ENCODE data around the gene TRAF2.

GRCh38 chr9:136954270-136955083, 68.2 kb downstream of the TRAF2 start:
- TF ChIP-seq, protein P1, sequence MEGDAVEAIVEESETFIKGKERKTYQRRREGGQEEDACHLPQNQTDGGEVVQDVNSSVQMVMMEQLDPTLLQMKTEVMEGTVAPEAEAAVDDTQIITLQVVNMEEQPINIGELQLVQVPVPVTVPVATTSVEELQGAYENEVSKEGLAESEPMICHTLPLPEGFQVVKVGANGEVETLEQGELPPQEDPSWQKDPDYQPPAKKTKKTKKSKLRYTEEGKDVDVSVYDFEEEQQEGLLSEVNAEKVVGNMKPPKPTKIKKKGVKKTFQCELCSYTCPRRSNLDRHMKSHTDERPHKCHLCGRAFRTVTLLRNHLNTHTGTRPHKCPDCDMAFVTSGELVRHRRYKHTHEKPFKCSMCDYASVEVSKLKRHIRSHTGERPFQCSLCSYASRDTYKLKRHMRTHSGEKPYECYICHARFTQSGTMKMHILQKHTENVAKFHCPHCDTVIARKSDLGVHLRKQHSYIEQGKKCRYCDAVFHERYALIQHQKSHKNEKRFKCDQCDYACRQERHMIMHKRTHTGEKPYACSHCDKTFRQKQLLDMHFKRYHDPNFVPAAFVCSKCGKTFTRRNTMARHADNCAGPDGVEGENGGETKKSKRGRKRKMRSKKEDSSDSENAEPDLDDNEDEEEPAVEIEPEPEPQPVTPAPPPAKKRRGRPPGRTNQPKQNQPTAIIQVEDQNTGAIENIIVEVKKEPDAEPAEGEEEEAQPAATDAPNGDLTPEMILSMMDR (IDR thresholded peaks at IDR 0.05; ENCODE audit: extremely low read depth in 1 of 2, insufficient read depth in 1 of 2, low read depth in 1 of 2, low read length in 2 of 2), result no peak
- TF ChIP-seq EZH2 (IDR thresholded peaks at IDR 0.05; ENCODE audit: borderline replicate concordance, low read depth, low read length, severe bottlenecking), result no peak
- no peak for TF ChIP-seq POLR2AphosphoS5 (IDR thresholded peaks at IDR 0.05; ENCODE audit: insufficient read depth, low read depth, low read length)
